HEK293 (cell line): ENCODE results near the gene CDR2L.

Source experiments
- HOXD13 ChIP-seq: sonication (generic); formaldehyde crosslinking; IDR thresholded peaks from 2 replicates; pipeline ENCODE4 v1.8.0; 2022; ENCODE audit warnings: missing genetic modification reagents, borderline replicate concordance
- IKZF3 ChIP-seq: fragments of 450-650 bp; IDR thresholded peaks from 2 replicates; pipeline ENCODE4 v1.5.0; 2018; ENCODE audit warnings: missing biosample characterization, mild to moderate bottlenecking, missing genetic modification characterization, moderate library complexity
- PRDM1 ChIP-seq: fragments of 450-650 bp; formaldehyde crosslinking; IDR thresholded peaks from 2 replicates; pipeline ENCODE4; 2016; ENCODE audit warnings: missing biosample characterization, missing genetic modification characterization
- REPIN1 ChIP-seq: fragments of 450-650 bp; formaldehyde crosslinking; IDR thresholded peaks from 2 replicates; pipeline ENCODE4 v1.5.1; 2017; ENCODE audit warnings: missing biosample characterization, missing genetic modification characterization, low read depth
- SCRT2 ChIP-seq: fragments of 450-650 bp; formaldehyde crosslinking; IDR thresholded peaks from 2 replicates; pipeline ENCODE4 v1.5.1; 2016; ENCODE audit warnings: missing biosample characterization, missing genetic modification characterization
- WT1 ChIP-seq: fragments of 450-650 bp; formaldehyde crosslinking; IDR thresholded peaks from 2 replicates; pipeline ENCODE4 v1.5.1; 2016; ENCODE audit warnings: missing biosample characterization, missing genetic modification characterization
- ZBTB48 ChIP-seq: fragments of 450-650 bp; formaldehyde crosslinking; IDR thresholded peaks from 2 replicates; pipeline ENCODE4 v1.5.1; 2016; ENCODE audit warnings: missing biosample characterization, missing genetic modification characterization
- ZNF202 ChIP-seq: fragments of 450-650 bp; formaldehyde crosslinking; IDR thresholded peaks from 2 replicates; pipeline ENCODE4 v1.5.1; 2016; ENCODE audit warnings: missing biosample characterization, missing genetic modification characterization, borderline replicate concordance
- ZNF214 ChIP-seq: fragments of 450-650 bp; formaldehyde crosslinking; IDR thresholded peaks from 2 replicates; pipeline ENCODE4 v1.5.1; 2017; ENCODE audit warnings: missing biosample characterization, mild to moderate bottlenecking, missing genetic modification characterization, borderline replicate concordance
- ZNF274 ChIP-seq, 2 experiments: fragments of 200-500 bp in 1 of 2; fragments of 450-650 bp in 1 of 2; sonication (Bioruptor generic) in 1 of 2; formaldehyde crosslinking in 1 of 2; IDR thresholded peaks; 2 replicates each; pipeline versions ENCODE4 v1.5.1 to v1.6.1; 2014 to 2016; ENCODE audit warnings: borderline replicate concordance in 1 of 2, inconsistent platforms in 1 of 2, low read length in 1 of 2, missing biosample characterization in 1 of 2, missing genetic modification characterization in 1 of 2
- ZNF354C ChIP-seq: fragments of 450-650 bp; formaldehyde crosslinking; IDR thresholded peaks from 2 replicates; pipeline ENCODE4 v1.5.1; 2016; ENCODE audit warnings: missing biosample characterization, missing genetic modification characterization, low read depth, borderline replicate concordance
- ZNF391 ChIP-seq: fragments of 450-650 bp; formaldehyde crosslinking; IDR thresholded peaks from 2 replicates; pipeline ENCODE4 v1.5.1; 2016; ENCODE audit warnings: low read depth, missing biosample characterization, missing genetic modification characterization, borderline replicate concordance
- ZNF426 ChIP-seq: fragments of 450-650 bp; formaldehyde crosslinking; IDR thresholded peaks from 2 replicates; pipeline ENCODE4 v1.5.1; 2017; ENCODE audit warnings: missing biosample characterization, missing genetic modification characterization, mild to moderate bottlenecking, inconsistent platforms, moderate library complexity
- ZNF433 ChIP-seq: fragments of 450-650 bp; formaldehyde crosslinking; IDR thresholded peaks from 2 replicates; pipeline ENCODE4 v1.5.1; 2016; ENCODE audit warnings: missing biosample characterization, missing genetic modification characterization, low read depth
- ZNF621 ChIP-seq: fragments of 450-650 bp; formaldehyde crosslinking; IDR thresholded peaks from 2 replicates; pipeline ENCODE4 v1.5.1; 2017; ENCODE audit warnings: missing biosample characterization, missing genetic modification characterization
- ZXDB ChIP-seq: fragments of 450-650 bp; formaldehyde crosslinking; IDR thresholded peaks from 2 replicates; pipeline ENCODE4 v1.5.1; 2016; ENCODE audit warnings: missing biosample characterization, missing genetic modification characterization
- TF ChIP-seq, protein P1 (sequence below): fragments of 450-650 bp; formaldehyde crosslinking; IDR thresholded peaks from 2 replicates; pipeline ENCODE4 v1.5.1; 2016; ENCODE audit warnings: missing biosample characterization, missing genetic modification characterization
- TF ChIP-seq, protein P2 (sequence below): fragments of 450-650 bp; formaldehyde crosslinking; IDR thresholded peaks from 2 replicates; pipeline ENCODE4 v1.5.1; 2017; ENCODE audit warnings: missing biosample characterization, missing genetic modification characterization
- TF ChIP-seq, protein P3 (sequence below): fragments of 450-650 bp; formaldehyde crosslinking; IDR thresholded peaks from 2 replicates; pipeline ENCODE4 v1.5.1; 2016; ENCODE audit warnings: missing biosample characterization, missing genetic modification characterization
- TF ChIP-seq, protein P4 (sequence below): fragments of 450-650 bp; formaldehyde crosslinking; IDR thresholded peaks from 2 replicates; pipeline ENCODE4 v1.5.1; 2016; ENCODE audit warnings: missing biosample characterization, missing genetic modification characterization
- TF ChIP-seq, protein P5 (sequence below): fragments of 450-650 bp; formaldehyde crosslinking; IDR thresholded peaks from 2 replicates; pipeline ENCODE4 v1.5.0; 2017; ENCODE audit warnings: missing biosample characterization, missing genetic modification characterization, borderline replicate concordance
- TF ChIP-seq, protein P6 (sequence below): fragments of 450-650 bp; formaldehyde crosslinking; IDR thresholded peaks from 2 replicates; pipeline ENCODE4 v1.5.1; 2017; ENCODE audit warnings: missing biosample characterization, missing genetic modification characterization
- TF ChIP-seq, protein P7 (sequence below): fragments of 450-650 bp; formaldehyde crosslinking; IDR thresholded peaks from 2 replicates; pipeline ENCODE4 v1.5.1; 2016; ENCODE audit warnings: missing biosample characterization, missing genetic modification characterization

Gene CDR2L

DNA sequence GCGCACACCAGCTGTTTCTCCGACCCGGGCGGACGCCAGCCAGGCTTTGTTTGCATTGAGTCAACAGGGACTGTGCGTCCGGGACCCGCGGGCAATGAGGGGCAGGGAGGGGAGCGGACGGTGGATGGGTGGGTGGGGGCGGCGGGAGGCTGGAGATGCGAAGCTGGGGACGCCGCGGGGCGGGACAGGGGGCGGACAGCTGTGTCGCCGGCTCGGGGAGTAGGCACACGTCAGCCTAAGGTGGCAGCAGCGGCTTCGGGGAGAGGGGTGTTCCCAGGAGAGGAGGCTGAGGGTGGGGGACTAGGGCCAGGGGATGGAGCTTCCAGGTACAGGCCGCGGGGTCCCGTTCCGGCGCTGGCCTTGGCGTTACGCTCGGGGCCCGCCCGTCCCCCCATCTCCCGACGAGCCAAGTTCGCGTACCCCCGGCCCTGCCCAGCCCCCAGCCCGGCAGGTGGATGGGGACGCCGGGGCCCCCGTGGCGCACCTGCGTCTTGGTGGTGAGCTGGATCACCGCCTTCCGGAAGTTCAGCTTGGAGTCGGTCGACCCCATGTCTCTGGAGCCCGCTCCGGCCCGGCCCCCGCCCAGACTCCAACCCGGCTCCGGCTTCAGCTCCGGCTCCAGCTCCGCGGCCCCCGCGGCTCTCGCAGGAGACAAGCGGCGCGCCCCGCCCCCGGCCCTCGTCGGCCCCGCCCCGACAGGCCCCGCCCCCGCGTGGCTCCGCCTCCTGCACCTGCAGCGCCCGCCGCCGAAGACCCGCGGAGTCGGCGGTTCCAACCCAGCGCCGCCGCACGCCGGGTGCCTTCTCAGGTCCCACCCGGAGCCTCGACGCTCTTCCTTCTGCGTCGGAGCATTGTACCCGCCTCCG, 15.1 kb upstream of the CDR2L start, which contains the start of gene HID1 (continued):
- TF ChIP-seq, protein P1, sequence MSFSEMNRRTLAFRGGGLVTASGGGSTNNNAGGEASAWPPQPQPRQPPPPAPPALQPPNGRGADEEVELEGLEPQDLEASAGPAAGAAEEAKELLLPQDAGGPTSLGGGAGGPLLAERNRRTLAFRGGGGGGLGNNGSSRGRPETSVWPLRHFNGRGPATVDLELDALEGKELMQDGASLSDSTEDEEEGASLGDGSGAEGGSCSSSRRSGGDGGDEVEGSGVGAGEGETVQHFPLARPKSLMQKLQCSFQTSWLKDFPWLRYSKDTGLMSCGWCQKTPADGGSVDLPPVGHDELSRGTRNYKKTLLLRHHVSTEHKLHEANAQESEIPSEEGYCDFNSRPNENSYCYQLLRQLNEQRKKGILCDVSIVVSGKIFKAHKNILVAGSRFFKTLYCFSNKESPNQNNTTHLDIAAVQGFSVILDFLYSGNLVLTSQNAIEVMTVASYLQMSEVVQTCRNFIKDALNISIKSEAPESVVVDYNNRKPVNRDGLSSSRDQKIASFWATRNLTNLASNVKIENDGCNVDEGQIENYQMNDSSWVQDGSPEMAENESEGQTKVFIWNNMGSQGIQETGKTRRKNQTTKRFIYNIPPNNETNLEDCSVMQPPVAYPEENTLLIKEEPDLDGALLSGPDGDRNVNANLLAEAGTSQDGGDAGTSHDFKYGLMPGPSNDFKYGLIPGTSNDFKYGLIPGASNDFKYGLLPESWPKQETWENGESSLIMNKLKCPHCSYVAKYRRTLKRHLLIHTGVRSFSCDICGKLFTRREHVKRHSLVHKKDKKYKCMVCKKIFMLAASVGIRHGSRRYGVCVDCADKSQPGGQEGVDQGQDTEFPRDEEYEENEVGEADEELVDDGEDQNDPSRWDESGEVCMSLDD (tag by site-specific recombination): peak; percentile 88
- TF ChIP-seq ZXDB (no peak), SCRT2 (tag by site-specific recombination) (no peak), ZNF214 (tag by site-specific recombination) (no peak), ZNF621 (no peak), ZNF274 (IDR thresholded peaks at IDR 0.05; ENCODE audit: low read length) (no peak), ZNF274 (tag by site-specific recombination; IDR thresholded peaks at IDR 0.05; ENCODE audit: borderline replicate concordance) (no peak), ZBTB48 (no peak), ZNF433 (tag by site-specific recombination) (no peak), ZNF391 (tag by site-specific recombination) (no peak), ZNF354C (tag by site-specific recombination) (no peak), HOXD13 (CRISPR knock-in tag) (no peak), ZNF426 (tag by site-specific recombination) (no peak), IKZF3 (no peak), PRDM1 (tag by site-specific recombination) (no peak), WT1 (tag by site-specific recombination) (no peak), ZNF202 (no peak), REPIN1 (tag by site-specific recombination) (no peak)
- TF ChIP-seq, protein P2, sequence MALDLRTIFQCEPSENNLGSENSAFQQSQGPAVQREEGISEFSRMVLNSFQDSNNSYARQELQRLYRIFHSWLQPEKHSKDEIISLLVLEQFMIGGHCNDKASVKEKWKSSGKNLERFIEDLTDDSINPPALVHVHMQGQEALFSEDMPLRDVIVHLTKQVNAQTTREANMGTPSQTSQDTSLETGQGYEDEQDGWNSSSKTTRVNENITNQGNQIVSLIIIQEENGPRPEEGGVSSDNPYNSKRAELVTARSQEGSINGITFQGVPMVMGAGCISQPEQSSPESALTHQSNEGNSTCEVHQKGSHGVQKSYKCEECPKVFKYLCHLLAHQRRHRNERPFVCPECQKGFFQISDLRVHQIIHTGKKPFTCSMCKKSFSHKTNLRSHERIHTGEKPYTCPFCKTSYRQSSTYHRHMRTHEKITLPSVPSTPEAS (tag by site-specific recombination): no peak
- TF ChIP-seq, protein P3, sequence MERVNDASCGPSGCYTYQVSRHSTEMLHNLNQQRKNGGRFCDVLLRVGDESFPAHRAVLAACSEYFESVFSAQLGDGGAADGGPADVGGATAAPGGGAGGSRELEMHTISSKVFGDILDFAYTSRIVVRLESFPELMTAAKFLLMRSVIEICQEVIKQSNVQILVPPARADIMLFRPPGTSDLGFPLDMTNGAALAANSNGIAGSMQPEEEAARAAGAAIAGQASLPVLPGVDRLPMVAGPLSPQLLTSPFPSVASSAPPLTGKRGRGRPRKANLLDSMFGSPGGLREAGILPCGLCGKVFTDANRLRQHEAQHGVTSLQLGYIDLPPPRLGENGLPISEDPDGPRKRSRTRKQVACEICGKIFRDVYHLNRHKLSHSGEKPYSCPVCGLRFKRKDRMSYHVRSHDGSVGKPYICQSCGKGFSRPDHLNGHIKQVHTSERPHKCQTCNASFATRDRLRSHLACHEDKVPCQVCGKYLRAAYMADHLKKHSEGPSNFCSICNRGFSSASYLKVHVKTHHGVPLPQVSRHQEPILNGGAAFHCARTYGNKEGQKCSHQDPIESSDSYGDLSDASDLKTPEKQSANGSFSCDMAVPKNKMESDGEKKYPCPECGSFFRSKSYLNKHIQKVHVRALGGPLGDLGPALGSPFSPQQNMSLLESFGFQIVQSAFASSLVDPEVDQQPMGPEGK (tag by site-specific recombination): peak; percentile 94
- TF ChIP-seq, protein P4, sequence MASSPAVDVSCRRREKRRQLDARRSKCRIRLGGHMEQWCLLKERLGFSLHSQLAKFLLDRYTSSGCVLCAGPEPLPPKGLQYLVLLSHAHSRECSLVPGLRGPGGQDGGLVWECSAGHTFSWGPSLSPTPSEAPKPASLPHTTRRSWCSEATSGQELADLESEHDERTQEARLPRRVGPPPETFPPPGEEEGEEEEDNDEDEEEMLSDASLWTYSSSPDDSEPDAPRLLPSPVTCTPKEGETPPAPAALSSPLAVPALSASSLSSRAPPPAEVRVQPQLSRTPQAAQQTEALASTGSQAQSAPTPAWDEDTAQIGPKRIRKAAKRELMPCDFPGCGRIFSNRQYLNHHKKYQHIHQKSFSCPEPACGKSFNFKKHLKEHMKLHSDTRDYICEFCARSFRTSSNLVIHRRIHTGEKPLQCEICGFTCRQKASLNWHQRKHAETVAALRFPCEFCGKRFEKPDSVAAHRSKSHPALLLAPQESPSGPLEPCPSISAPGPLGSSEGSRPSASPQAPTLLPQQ: no peak
- TF ChIP-seq, protein P5, sequence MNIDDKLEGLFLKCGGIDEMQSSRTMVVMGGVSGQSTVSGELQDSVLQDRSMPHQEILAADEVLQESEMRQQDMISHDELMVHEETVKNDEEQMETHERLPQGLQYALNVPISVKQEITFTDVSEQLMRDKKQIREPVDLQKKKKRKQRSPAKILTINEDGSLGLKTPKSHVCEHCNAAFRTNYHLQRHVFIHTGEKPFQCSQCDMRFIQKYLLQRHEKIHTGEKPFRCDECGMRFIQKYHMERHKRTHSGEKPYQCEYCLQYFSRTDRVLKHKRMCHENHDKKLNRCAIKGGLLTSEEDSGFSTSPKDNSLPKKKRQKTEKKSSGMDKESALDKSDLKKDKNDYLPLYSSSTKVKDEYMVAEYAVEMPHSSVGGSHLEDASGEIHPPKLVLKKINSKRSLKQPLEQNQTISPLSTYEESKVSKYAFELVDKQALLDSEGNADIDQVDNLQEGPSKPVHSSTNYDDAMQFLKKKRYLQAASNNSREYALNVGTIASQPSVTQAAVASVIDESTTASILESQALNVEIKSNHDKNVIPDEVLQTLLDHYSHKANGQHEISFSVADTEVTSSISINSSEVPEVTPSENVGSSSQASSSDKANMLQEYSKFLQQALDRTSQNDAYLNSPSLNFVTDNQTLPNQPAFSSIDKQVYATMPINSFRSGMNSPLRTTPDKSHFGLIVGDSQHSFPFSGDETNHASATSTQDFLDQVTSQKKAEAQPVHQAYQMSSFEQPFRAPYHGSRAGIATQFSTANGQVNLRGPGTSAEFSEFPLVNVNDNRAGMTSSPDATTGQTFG (tag by site-specific recombination): no peak
- TF ChIP-seq, protein P6, sequence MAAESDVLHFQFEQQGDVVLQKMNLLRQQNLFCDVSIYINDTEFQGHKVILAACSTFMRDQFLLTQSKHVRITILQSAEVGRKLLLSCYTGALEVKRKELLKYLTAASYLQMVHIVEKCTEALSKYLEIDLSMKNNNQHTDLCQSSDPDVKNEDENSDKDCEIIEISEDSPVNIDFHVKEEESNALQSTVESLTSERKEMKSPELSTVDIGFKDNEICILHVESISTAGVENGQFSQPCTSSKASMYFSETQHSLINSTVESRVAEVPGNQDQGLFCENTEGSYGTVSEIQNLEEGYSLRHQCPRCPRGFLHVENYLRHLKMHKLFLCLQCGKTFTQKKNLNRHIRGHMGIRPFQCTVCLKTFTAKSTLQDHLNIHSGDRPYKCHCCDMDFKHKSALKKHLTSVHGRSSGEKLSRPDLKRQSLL (tag by site-specific recombination): peak; percentile 99
- TF ChIP-seq, protein P7, sequence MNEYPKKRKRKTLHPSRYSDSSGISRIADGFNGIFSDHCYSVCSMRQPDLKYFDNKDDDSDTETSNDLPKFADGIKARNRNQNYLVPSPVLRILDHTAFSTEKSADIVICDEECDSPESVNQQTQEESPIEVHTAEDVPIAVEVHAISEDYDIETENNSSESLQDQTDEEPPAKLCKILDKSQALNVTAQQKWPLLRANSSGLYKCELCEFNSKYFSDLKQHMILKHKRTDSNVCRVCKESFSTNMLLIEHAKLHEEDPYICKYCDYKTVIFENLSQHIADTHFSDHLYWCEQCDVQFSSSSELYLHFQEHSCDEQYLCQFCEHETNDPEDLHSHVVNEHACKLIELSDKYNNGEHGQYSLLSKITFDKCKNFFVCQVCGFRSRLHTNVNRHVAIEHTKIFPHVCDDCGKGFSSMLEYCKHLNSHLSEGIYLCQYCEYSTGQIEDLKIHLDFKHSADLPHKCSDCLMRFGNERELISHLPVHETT (tag by site-specific recombination): no peak
